CD14-positive monocyte (primary cell): ENCODE data around the gene PRSS3. TPM values are rescaled to one million over a fixed set of nuclear protein-coding genes. Genes with fewer than 3 reads are reported as not detected.
"Not testable (repeated sequence)": the region's sequence is repeated elsewhere in the genome, so short reads cannot be mapped to it uniquely, and the experiment has no call there.

Source experiments
- DNase-seq, 3 donors: peaks; one replicate each; pipeline ENCODE4 v3.0.0-alpha.2; 2011 to 2022
- H2AFZ ChIP-seq: 2 replicates; pipeline ENCODE4 v1.6.0; 2012; ENCODE audit warnings: mild to moderate bottlenecking, low read depth, low read length, inconsistent platforms; ENCODE audit not compliant: insufficient read depth, poor library complexity, severe bottlenecking
- H3K27ac ChIP-seq, 2 donors: 1 replicate in 1 of 2; 2 replicates in 1 of 2; pipeline ENCODE4 v1.5.1; 2012 to 2013; ENCODE audit warnings: low read length in 2 of 2, control low read depth in 1 of 2, inconsistent platforms in 1 of 2, low read depth in 1 of 2, mild to moderate bottlenecking in 1 of 2
- H3K27me3 ChIP-seq, 2 donors: one replicate each; pipeline versions ENCODE4 v1.6.0 to v1.6.1; 2011 to 2013; ENCODE audit warnings: low read length in 2 of 2; ENCODE audit not compliant: control insufficient read depth in 2 of 2, insufficient read depth in 2 of 2
- H3K36me3 ChIP-seq, 2 donors: replicated peaks in 1 of 2; 1 replicate in 1 of 2; 2 replicates in 1 of 2; pipeline versions ENCODE4 v1.5.1 to v1.6.1; 2012 to 2013; ENCODE audit warnings: low read length in 2 of 2, control low read depth in 1 of 2, inconsistent platforms in 1 of 2, mild to moderate bottlenecking in 1 of 2; ENCODE audit not compliant: insufficient read depth in 2 of 2, control insufficient read depth in 1 of 2
- H3K4me1 ChIP-seq, 2 donors: 1 replicate in 1 of 2; 2 replicates in 1 of 2; pipeline versions ENCODE4 v1.5.1 to v1.6.1; 2012 to 2013; ENCODE audit warnings: low read length in 2 of 2, control low read depth in 1 of 2, inconsistent platforms in 1 of 2, mild to moderate bottlenecking in 1 of 2, moderate library complexity in 1 of 2; ENCODE audit not compliant: insufficient read depth in 2 of 2, control insufficient read depth in 1 of 2
- H3K4me2 ChIP-seq: replicated peaks from 2 replicates; pipeline ENCODE3; 2012; ENCODE audit warnings: low read length, moderate library complexity, mild to moderate bottlenecking; ENCODE audit not compliant: poor library complexity, severe bottlenecking; ENCODE audit errors: extremely low read depth
- H3K4me3 ChIP-seq, 3 experiments: fragments of 200-600 bp in 1 of 3; sonication (generic) in 1 of 3; replicated peaks in 1 of 3; 1 replicate in 2 of 3; 2 replicates in 1 of 3; pipeline ENCODE4 v1.5.1; 2011 to 2013; ENCODE audit warnings: low read length in 3 of 3, mild to moderate bottlenecking in 3 of 3, control low read depth in 2 of 3, low read depth in 2 of 3, inconsistent platforms in 1 of 3, moderate library complexity in 1 of 3
- H3K79me2 ChIP-seq: 2 replicates; pipeline ENCODE4 v1.6.0; 2012; ENCODE audit warnings: mild to moderate bottlenecking, control low read depth, inconsistent platforms, low read length, moderate library complexity; ENCODE audit not compliant: insufficient read depth
- H3K9ac ChIP-seq: 2 replicates; pipeline ENCODE4 v1.6.0; 2017; ENCODE audit warnings: low read length, mild to moderate bottlenecking; ENCODE audit not compliant: insufficient read depth, poor library complexity, severe bottlenecking
- H3K9me3 ChIP-seq, 2 donors: replicated peaks in 1 of 2; 1 replicate in 1 of 2; 2 replicates in 1 of 2; pipeline versions ENCODE4 v1.5.1 to v1.6.1; 2012 to 2013; ENCODE audit warnings: low read length in 2 of 2, control low read depth in 1 of 2; ENCODE audit not compliant: control insufficient read depth in 1 of 2, insufficient read depth in 1 of 2
- H4K20me1 ChIP-seq: 2 replicates; pipeline ENCODE4 v1.6.0; 2012; ENCODE audit warnings: mild to moderate bottlenecking, low read length, control low read depth, moderate library complexity; ENCODE audit not compliant: insufficient read depth
- H3K27ac Mint-ChIP-seq, 7 donors: one replicate each; pipeline ENCODE4 v1.8.0; 2020; ENCODE audit warnings: mild to moderate bottlenecking in 7 of 7, mixed read lengths in 7 of 7, moderate library complexity in 6 of 7, inconsistent platforms in 2 of 7
- H3K27me3 Mint-ChIP-seq, 3 donors: one replicate each; pipeline ENCODE4 v1.8.0; 2021 to 2022; ENCODE audit warnings: low read depth in 3 of 3, mild to moderate bottlenecking in 3 of 3, mixed read lengths in 3 of 3, moderate library complexity in 3 of 3, inconsistent platforms in 1 of 3
- H3K36me3 Mint-ChIP-seq, 2 donors: one replicate each; pipeline ENCODE4 v1.8.0; 2020; ENCODE audit warnings: mixed read lengths in 2 of 2, inconsistent platforms in 1 of 2, mild to moderate bottlenecking in 1 of 2
- H3K4me1 Mint-ChIP-seq: one replicate; pipeline ENCODE4 v1.8.0; 2020; ENCODE audit warnings: mild to moderate bottlenecking, mixed read lengths
- H3K4me3 Mint-ChIP-seq, 2 donors: one replicate each; pipeline ENCODE4 v1.8.0; 2020; ENCODE audit warnings: mild to moderate bottlenecking in 2 of 2, mixed read lengths in 2 of 2, moderate library complexity in 1 of 2
- H3K9me3 Mint-ChIP-seq, 7 donors: one replicate each; pipeline ENCODE4 v1.8.0; 2020 to 2022; ENCODE audit warnings: mixed read lengths in 7 of 7, mild to moderate bottlenecking in 6 of 7, moderate library complexity in 6 of 7, inconsistent platforms in 2 of 7
- CTCF ChIP-seq: fragments of 200-600 bp; IDR thresholded peaks from one replicate; pipeline ENCODE4 v1.8.0; 2022; ENCODE audit warnings: antibody characterized with exemption, mild to moderate bottlenecking
- WGBS: methylation state at CpG from one replicate; pipeline ENCODE4 v1.1.5; 2013; ENCODE audit warnings: missing lambda C conversion rate; ENCODE audit not compliant: insufficient coverage; 5-methylcytosine and 5-hydroxymethylcytosine counted together
- intact Hi-C, 2 donors: fragments of 100-400 bp; cut with micrococcal nuclease; formaldehyde crosslinking; loops; one replicate each; pipeline versions ENCODE4 v1.15.0 to v1.15.1; 2023
- polyA minus RNA-seq: library from RNA; depleted of rRNA, polyadenylated mRNA; stranded (reverse); fragments of >200 nt; gene quantifications from 2 replicates; pipeline ENCODE4 v1.2.3, GENCODE V29; 2012
- polyA plus RNA-seq, 3 donors: library from polyadenylated mRNA; depleted of rRNA in 1 of 3; unstranded in 2 of 3; stranded (reverse) in 1 of 3; fragments of 300-500 nt in 2 of 3; fragments of >200 nt in 1 of 3; fragmentation: Illumina TruSeq in 2 of 3; gene quantifications; 1 replicate in 2 of 3; 2 replicates in 1 of 3; pipeline ENCODE4 v1.2.3, GENCODE V29; 2012 to 2021
- total RNA-seq, 12 experiments: library from RNA in 1 of 12; stranded (reverse) in 1 of 12; fragments of 120-200 nt in 1 of 12; gene quantifications; one replicate each; pipeline ENCODE4 v1.2.4 and lab custom pipeline; 2013 to 2026; ENCODE audit warnings: mixed read lengths in 6 of 12, inconsistent platforms in 1 of 12

The PRSS3 gene
- total RNA-seq (2013) = not detected
- polyA plus RNA-seq (not detected), polyA minus RNA-seq (0.32 TPM in 1 of 2 replicates, not detected in the other), total RNA-seq (lab: John Stamatoyannopoulos, UW) (0 to 0.45 (median 0.12) reads per million in 11 experiments)

- no peak within 1 kb of the TSS for H2AFZ ChIP-seq
- H3K4me1 ChIP-seq = no peaks in the 10 kb centered on the region
- no peak within 1 kb of the TSS for H3K9ac ChIP-seq
- DNase-seq = no peak
- Mint-ChIP-seq H3K9me3 (peaks cover 0 to 12% (median 4%) of the 10 kb centered on the region in 7 donors), H3K27me3 (peaks cover 5 to 16% (median 14%) of the 10 kb centered on the region in 3 donors), H3K4me1 (peaks cover 8% of the 10 kb centered on the region), H3K4me3 (no peak within 1 kb of the TSS), H3K36me3 (no peaks in the 10 kb centered on the region), H3K27ac (peak within 1 kb of the TSS in 1 of 7 donors; percentile 43)
- intact Hi-C loops = no loop called here
- no peak within 1 kb of the TSS for H3K27ac ChIP-seq
- no peaks in the 10 kb centered on the region for H4K20me1 ChIP-seq
- TF ChIP-seq CTCF = no peak
- H3K79me2 ChIP-seq = no peaks in the 10 kb centered on the region
- H3K36me3 ChIP-seq = no peaks in the 10 kb centered on the region
- 77% methylated on average over 2 of the region's 4 CpGs for WGBS
- no peaks in the 10 kb centered on the region for H3K27me3 ChIP-seq
- H3K4me3 ChIP-seq = no peak within 1 kb of the TSS
- H3K4me2 ChIP-seq = no peak within 1 kb of the TSS
- H3K9me3 ChIP-seq = no peaks in the 10 kb centered on the region
These were observed at the start of gene PRSS3 for GRCh38 chr9:33795281-33795680. PRSS3 (plus strand) TSS chr9:33795561; CDS start chr9:33795574, 13 bp downstream.

- Histone ChIP-seq H3K4me3 (peak overlapping the region; percentile 16 to 68 (median 33)), H3K9me3 (peaks cover 10 to 12% of the 10 kb centered on the region in 2 donors), H3K79me2 (no peaks in the 10 kb centered on the region), H3K27me3 (peaks cover 33 to 52% of the 10 kb centered on the region in 2 donors), H3K4me1 (peaks cover 27 to 35% of the 10 kb centered on the region in 2 donors), H2AFZ (peak overlapping the region; percentile 72), H3K4me2 (peak overlapping the region; percentile 55), H3K9ac (no peak overlapping the region), H3K27ac (no peak overlapping the region), H4K20me1 (no peaks in the 10 kb centered on the region), H3K36me3 (no peaks in the 10 kb centered on the region)
- intact Hi-C loops = loop anchor here in 1 of 2 donors (10.0 kb wide), 1 partner anchor 106 kb away; no protein-coding TSS in a partner anchor
- H3K4me3 Mint-ChIP-seq = peak overlapping the region; percentile 62 to 87
- DNase-seq = no peak
- peaks cover 44% of the 10 kb centered on the region for H3K4me1 Mint-ChIP-seq
- peaks cover 7 to 8% of the 10 kb centered on the region in 2 donors for H3K36me3 Mint-ChIP-seq
- H3K27me3 Mint-ChIP-seq = peaks cover 62 to 71% (median 64%) of the 10 kb centered on the region in 3 donors
- peaks cover 2 to 31% (median 19%) of the 10 kb centered on the region in 7 donors for H3K9me3 Mint-ChIP-seq
- peak overlapping the region in 1 of 7 donors; percentile 13 for H3K27ac Mint-ChIP-seq
- no peak for TF ChIP-seq CTCF
- 18% methylated on average over 22 of the region's 22 CpGs for WGBS
These were observed 46.6 kb upstream of the PRSS3 start for GRCh38 chr9:33748633-33749304.

GRCh38 chr9:33749305-33749654 lies 46.1 kb upstream of the PRSS3 start:
- peak; percentile 22 to 44 (median 41) for DNase-seq
- Histone ChIP-seq H2AFZ (peak overlapping the region; percentile 72), H3K9me3 (peaks cover 10 to 12% of the 10 kb centered on the region in 2 donors), H3K4me3 (peak overlapping the region; percentile 16 to 68 (median 33)), H3K4me2 (peak overlapping the region; percentile 55), H3K27me3 (peaks cover 35 to 55% of the 10 kb centered on the region in 2 donors), H3K4me1 (peaks cover 27 to 35% of the 10 kb centered on the region in 2 donors)
- intact Hi-C loops = loop anchor here in 1 of 2 donors (10.0 kb wide), 1 partner anchor 106 kb away; no protein-coding TSS in a partner anchor
- Mint-ChIP-seq H3K27me3 (peaks cover 65 to 76% (median 68%) of the 10 kb centered on the region in 3 donors), H3K9me3 (peaks cover 2 to 31% (median 19%) of the 10 kb centered on the region in 7 donors), H3K4me3 (peak overlapping the region; percentile 62 to 87), H3K4me1 (peaks cover 47% of the 10 kb centered on the region)
- H4K20me1 ChIP-seq, H3K36me3 Mint-ChIP-seq, H3K27ac Mint-ChIP-seq, H3K79me2 ChIP-seq, H3K27ac ChIP-seq, H3K36me3 ChIP-seq, H3K9ac ChIP-seq: not testable (repeated sequence)
- WGBS = no CpG with 5 or more reads among the region's 6 CpGs
